ENCODE results near the gene LMO2. TPM values are rescaled to one million over a fixed set of nuclear protein-coding genes. Genes with fewer than 3 reads are reported as not detected.
"Not testable (repeated sequence)": the region's sequence is repeated elsewhere in the genome, so short reads cannot be mapped to it uniquely, and the experiment has no call there.

LMO2 gene
- total and polyA plus RNA-seq, 12 donors = 12.4 to 40.8 (median 30.8) TPM

DNA sequence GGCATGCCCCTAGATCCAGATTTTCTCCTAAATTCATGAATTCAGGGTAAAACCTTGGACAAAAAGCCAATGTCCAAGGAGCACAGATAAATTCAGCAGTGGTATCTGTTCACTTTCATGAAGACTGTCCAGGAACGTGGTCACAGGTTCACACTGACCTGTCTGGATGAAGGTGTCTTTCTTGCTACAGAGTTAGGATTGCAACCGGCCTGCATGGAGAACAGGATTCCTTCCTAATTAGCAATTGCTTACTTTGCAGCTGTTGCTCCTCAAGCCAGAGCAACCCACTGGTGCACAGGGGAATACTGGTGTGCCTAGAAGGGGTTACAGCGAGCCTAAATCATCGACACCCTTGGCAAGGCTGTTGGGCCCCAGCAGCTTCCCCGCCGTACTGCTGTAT is 47.6 kb downstream of the LMO2 start:
- TF ChIP-seq CTCF (IDR thresholded peaks at IDR 0.05) (no peak), POLR2A (IDR thresholded peaks at IDR 0.05) (no peak)
- no peak for DNase-seq
- intact Hi-C loops (cut with DNase I) = no loop called here
- Histone ChIP-seq H3K4me3 (no peak overlapping the region), H3K27me3 (peaks cover 14% of the 10 kb centered on the region), H3K36me3 (replicated peaks in 1 of 2) (no peaks in the 10 kb centered on the region), H3K27ac (no peak overlapping the region), H3K9me3 (replicated peaks in 1 of 3) (no peaks in the 10 kb centered on the region), H3K4me1 (replicated peaks in 1 of 2) (no peaks in the 10 kb centered on the region)
- WGBS, 4 donors = 92 to 98% (median 94%) methylated on average over 4 to 6 of the region's 6 CpGs

- Histone ChIP-seq H3K27me3 (peaks cover 14% of the 10 kb centered on the region), H3K4me1 (replicated peaks in 1 of 2) (no peaks in the 10 kb centered on the region), H3K9me3 (replicated peaks in 1 of 3) (no peaks in the 10 kb centered on the region), H3K4me3 (no peak overlapping the region), H3K27ac (no peak overlapping the region), H3K36me3 (replicated peaks in 1 of 2) (no peaks in the 10 kb centered on the region)
- no peak for DNase-seq
- 68 to 87% (median 84%) methylated on average over 4 of the region's 4 CpGs for WGBS, 4 donors
- no peak for TF ChIP-seq POLR2A (IDR thresholded peaks at IDR 0.05)
- TF ChIP-seq CTCF (IDR thresholded peaks at IDR 0.05) = no peak
- intact Hi-C loops (cut with DNase I) = no loop called here
These were observed 48.9 kb downstream of the LMO2 start for GRCh38 chr11:33843018-33843417.

- Histone ChIP-seq H3K4me3 (no peak overlapping the region), H3K4me1 (replicated peaks in 1 of 2) (no peaks in the 10 kb centered on the region), H3K9me3 (replicated peaks in 1 of 3) (no peaks in the 10 kb centered on the region), H3K36me3 (replicated peaks in 1 of 2) (no peaks in the 10 kb centered on the region), H3K27ac (no peak overlapping the region), H3K27me3 (peaks cover 14% of the 10 kb centered on the region)
- intact Hi-C loops (cut with DNase I) = no loop called here
- DNase-seq = no peak
- TF ChIP-seq POLR2A (IDR thresholded peaks at IDR 0.05) = no peak
- TF ChIP-seq CTCF (IDR thresholded peaks at IDR 0.05) = no peak
- 71 to 86% (median 81%) methylated on average over 12 to 13 of the region's 13 CpGs for WGBS, 4 donors
These were observed 49.5 kb downstream of the LMO2 start for GRCh38 chr11:33842236-33842915.

DNA sequence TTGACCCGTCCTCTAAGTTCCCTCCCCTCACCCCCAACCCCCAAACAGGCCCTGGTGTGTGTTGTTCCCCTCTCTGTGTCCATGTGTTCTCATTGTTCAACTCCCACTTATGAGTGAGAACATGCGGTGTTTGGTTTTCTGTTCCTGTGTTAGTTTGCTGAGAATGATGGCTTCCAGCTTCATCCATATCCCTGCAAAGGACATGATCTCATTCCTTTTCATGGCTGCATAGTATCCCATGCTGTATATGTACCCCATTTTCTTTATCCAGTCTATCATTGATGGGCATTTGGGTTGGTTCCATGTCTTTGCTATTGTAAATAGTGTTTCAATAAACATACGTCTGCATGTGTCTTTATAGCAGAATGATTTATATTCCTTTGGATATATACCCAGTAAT is 53.6 kb downstream of the LMO2 start:
- H3K27me3 ChIP-seq = peaks cover 14% of the 10 kb centered on the region
- intact Hi-C loops (cut with DNase I) = loop anchor here in 1 of 2 donors (10.0 kb wide), 1 partner anchor 473 kb away; no protein-coding TSS in a partner anchor
- DNase-seq; H3K36me3 ChIP-seq (replicated peaks in 1 of 2); H3K4me3 ChIP-seq; H3K4me1 ChIP-seq (replicated peaks in 1 of 2); H3K27ac ChIP-seq; H3K9me3 ChIP-seq (replicated peaks in 1 of 3): not testable (repeated sequence)
- 72 to 88% (median 72%) methylated on average over 2 to 3 of the region's 3 CpGs for WGBS, 4 donors

DNA sequence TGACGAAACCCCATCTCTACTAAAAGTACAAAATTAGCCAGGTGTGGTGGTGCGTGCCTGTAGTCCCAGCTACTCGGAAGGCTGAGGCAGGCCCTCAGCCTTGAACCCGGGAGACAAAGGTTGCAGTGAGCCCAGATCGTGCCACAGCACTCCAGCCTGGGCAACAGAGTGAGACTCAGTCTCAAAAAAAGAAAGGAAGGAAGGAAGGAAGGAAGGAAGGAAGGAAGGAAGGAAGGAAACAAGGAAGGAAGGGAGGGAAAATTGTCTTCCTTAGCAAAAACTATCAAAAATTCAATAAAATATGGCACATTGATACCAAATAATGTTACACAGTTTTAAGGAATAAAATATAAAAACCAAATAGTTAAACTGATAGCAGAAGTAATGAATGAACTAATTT is 54.5 kb downstream of the LMO2 start:
- intact Hi-C loops (cut with DNase I) = loop anchor here in 1 of 2 donors (10.0 kb wide), 1 partner anchor 473 kb away; no protein-coding TSS in a partner anchor
- not testable (repeated sequence) for H3K36me3 ChIP-seq (replicated peaks in 1 of 2); H3K4me3 ChIP-seq; H3K4me1 ChIP-seq (replicated peaks in 1 of 2); H3K9me3 ChIP-seq (replicated peaks in 1 of 3); DNase-seq; H3K27ac ChIP-seq
- WGBS, 4 donors = 85 to 86% (median 86%) methylated on average over 5 of the region's 5 CpGs
- peaks cover 11% of the 10 kb centered on the region for H3K27me3 ChIP-seq
